Measurements from ENCODE around the gene PDE11A. TPM values are rescaled to one million over a fixed set of nuclear protein-coding genes. Genes with fewer than 3 reads are reported as not detected.

The PDE11A gene
- polyA plus RNA-seq, 5 donors = 0.18 to 0.37 (median 0.25) TPM

- DNase-seq = no peak
Measured at GRCh38 chr2:177628831-177629230, 443.7 kb downstream of the PDE11A start.

DNA sequence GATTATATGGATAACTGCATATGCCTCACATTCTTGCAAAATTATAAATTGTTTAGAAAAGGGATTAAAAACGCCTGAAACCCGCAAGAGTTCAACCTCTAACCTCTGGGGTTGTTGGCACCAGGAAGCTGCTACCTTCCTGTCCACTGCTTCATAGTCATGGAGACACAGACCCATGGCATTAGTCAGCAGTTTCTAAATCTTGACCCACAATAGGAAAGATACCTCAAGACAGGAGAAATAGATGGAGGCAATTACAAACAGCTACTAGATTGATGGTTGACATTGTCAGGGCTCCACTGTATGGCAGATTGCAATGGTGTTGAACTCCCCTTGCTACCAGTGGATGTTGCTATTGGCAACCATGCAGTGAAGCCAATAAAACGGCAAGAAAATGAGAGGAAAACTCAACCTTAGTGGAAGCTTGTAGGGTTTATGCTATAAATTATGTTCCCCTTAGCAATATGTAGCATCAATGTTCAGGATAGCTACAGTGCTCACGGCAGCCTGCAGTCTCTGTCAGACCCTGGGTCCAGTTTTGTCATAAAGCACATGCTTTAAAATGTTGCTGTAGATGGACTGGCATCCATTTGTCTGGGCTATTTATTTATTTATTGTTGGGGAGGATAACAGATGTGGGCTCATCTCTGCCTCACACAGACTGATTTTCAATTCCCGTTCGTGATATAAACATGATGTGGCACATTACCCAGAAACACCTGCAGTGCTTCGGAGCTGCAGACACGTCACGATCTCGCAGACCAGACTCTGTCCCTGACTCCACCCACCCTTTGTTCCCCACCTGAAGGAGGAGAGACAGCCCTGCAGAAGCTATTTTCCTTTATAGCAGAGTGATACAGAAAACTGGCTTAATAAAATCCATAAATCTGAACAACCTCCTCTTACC is 446.6 kb downstream of the PDE11A start:
- DNase-seq = no peak

DNA sequence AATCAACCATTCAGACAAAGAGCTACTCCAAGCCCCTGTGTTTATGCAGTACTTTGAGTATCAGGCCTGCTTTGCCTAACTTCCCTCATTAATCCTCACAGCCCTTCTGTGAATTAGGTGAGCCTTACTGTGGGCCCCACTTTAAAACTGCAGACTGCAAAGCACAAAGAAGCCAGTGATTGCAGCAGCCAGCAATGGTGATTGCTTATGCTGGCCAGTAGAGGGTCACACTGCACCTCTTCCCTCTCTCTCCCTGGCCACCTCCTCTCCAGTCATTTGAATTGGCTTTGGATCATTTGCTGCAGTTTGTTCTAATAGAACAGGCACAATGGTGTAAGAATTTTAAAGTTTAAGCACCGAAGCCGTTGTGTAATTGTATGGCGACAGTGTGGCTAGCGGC is 450.1 kb downstream of the PDE11A start:
- DNase-seq = peak in 1 of 2 donors; percentile 16

DNA sequence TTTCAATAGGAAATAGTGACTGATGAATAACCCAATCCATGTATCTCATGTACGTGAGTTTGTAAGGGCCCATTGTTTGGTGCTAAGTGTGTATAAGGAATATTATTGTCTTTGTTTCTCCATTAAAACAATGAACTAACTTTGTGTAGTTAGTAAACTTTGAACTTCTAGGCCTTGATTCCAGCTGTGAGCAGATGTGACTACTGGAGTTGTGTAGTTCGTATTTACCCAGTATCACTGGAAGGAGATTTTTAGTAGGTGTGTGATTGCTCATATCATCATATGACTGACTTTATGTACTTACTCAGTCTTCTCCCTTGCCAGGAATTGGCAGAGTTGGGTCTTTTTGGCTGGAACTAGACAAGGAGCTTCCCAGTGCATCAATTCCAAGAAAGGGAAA is 452.6 kb downstream of the PDE11A start:
- DNase-seq = no peak

- peak in 1 of 2 donors; percentile 8 for DNase-seq
Measured at GRCh38 chr2:177619461-177619860, 453.1 kb downstream of the PDE11A start.

DNA sequence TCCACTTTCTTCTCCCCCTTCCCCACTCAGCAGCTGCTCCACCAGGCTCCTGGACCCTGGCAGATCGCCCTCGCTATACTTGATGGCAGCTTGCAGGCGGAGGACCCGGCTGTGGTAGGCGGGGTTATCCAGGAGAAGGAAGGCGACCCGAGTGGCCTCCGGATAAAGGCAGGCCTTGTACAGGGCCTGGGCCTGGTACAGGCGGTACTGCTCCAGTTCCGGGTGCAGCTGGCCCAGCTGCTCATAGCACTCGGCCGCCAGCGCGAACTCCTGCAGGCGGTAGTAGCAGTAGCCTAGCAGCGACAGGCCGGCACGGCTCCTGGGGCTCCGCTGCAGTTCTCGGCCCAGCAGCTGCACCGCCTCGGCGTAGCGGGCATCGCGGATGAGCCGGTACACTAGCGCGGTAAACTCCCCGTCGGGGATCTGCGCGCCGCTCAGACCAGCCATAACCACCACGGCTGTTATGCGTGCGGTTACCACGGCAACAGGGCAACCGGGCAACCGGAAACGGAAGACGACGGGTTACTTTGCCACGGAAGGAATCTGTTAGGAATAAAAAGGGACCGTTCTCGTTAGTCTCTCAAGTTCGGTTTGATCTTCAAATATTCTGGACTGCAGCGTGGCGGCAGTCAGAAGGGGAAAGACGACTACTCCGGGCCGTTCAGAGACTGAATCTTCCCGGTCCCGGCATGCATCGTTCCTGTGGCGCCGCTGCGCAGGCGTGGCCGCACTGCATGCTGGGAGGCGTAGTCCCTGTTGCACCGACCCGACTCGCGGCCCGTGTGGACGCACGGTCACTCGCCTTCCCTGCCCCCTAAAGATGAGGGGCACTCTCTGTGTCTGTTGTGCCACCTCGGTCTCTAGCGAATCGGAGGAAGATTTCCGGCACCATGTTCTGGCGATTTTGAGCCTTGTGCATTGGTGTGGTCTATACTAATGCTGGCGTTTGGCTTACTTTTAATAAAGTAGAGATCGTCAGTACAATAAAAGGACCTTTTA is 454.0 kb downstream of the PDE11A start:
- peak; percentile 95 for DNase-seq

- DNase-seq = no peak
Measured at GRCh38 chr2:177617849-177618248, 454.7 kb downstream of the PDE11A start.

DNA sequence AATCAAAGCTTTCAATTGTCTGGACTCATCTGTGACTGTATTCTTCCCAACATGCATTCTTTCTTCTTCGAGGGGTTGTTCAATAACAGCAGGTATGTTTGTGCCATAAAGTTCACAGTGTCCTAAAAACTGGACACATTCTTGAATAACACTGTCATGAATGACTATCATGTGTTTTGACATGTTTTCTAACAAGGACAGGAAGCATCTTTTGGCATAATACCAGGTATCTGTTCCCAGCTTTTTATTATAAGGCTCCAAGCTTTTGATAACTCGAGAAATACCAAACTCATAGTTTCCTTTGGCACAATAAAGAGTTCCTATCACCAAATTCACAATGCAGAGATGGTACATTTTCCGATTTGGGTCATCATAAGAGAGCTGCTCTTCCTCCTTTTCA is 455.8 kb downstream of the PDE11A start:
- DNase-seq = no peak

- no peak for DNase-seq
Measured at GRCh38 chr2:177616066-177616465, 456.5 kb downstream of the PDE11A start.

- DNase-seq = no peak
Measured at GRCh38 chr2:177612659-177613058, 459.9 kb downstream of the PDE11A start.

- DNase-seq = peak in 1 of 2 donors; percentile 8
Measured at GRCh38 chr2:177611310-177611886, 461.2 kb downstream of the PDE11A start.

- DNase-seq = no peak
Measured at GRCh38 chr2:177610813-177611212, 461.8 kb downstream of the PDE11A start.

GRCh38 chr2:177606636-177607035 is 465.9 kb downstream of the PDE11A start:
- no peak for DNase-seq

DNA sequence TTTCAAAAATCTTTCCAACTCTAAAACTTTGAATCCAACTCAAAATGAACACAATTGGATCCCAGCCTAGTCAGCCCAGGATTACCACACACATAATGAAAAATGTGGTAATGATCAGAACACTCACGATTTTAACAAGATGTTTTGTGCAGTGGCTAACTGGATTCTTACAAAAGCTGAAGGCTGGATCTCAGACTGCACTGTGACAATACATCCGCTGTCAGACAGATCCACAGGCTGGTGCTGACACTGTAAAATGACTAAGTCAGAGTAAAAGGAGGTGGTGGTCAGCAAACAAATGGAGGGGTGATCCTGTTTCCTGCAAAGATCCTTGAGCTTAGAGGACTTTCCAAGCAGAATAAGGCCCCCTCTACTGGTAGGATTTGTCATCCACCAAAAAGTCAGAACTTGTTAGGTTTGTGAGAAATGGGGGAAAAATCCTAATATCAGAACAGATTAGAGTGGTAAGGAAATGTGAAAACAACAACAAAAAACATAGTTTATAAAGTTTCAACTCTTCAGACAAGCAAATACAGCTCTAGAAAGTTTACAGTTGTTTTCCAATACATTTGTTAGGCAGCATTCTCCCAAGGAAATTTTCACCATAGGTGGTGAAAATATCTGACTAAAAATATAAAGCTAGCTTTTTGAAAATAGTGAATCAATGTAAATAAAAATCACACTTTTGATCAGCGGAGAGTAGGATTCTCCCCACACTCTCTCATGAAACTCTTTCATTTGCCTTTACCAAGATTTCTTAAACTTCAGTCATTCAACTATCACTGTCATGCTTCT is 468.1 kb downstream of the PDE11A start:
- DNase-seq = peak; percentile 83 to 85

- DNase-seq = no peak
Measured at GRCh38 chr2:177603768-177604167, 468.8 kb downstream of the PDE11A start.

DNA sequence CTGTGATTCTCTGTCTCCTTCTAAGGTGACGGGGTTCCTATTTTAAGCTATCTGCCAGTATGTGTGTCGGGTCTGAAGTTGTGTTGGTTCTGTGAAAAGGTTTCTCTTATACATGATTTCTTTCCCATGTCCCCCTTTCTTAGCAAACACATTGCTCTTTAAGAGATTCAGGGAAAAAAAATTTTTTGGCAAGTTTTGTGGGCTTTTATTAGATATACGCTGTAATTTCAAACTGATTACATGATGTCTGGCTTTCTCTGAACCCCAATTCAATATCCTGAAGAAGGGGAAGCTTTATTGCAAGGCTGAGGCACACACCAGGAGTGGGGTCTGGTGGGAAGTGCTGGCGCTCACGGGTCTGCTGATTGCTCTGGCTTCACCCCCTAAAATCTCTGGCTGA is 469.4 kb downstream of the PDE11A start:
- no peak for DNase-seq

DNA sequence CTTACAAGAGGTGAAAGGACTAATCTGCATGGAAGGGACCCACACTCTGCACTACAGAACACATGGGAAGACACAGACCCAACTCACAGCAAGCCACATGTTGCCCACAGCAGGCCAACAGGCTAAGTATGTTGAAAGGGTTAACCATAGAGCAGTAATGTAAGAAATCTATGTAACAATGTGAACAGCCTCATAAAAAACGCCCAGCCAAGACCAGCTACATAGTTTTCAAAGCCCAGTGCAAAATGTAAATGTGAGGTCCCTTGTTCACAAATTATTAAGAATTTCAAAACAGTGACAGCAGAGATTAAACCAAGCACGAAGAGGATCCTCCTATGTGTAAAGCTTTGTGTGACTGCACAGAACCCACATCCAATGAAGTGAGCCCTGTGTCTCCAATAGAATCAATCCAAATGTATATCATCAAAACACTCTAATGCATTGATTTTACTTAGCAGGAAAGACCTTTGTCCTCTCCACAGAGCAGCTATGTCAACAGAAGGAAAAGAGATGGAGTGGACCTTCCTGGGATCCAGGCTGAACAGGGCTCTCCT is 469.9 kb downstream of the PDE11A start:
- DNase-seq = no peak

DNA sequence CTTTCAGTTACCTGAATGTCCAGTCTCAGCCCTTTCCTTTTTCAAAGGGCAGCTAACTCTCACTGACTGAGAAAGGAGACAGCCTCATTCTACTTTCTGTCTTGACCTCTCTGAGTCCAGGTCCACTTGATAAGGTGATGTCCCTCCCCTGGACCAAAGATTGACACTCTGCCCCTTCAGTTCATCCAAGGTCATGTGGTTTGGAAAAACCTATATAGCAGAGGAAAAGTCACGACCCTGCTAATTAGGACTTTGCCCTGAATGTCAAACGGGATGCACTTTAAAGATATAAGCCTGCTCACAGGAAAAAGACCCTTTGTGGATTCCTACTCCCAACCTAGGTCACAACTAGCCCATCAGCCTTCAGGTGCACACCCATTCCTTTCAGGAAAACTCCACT is 471.7 kb downstream of the PDE11A start:
- DNase-seq = no peak

DNA sequence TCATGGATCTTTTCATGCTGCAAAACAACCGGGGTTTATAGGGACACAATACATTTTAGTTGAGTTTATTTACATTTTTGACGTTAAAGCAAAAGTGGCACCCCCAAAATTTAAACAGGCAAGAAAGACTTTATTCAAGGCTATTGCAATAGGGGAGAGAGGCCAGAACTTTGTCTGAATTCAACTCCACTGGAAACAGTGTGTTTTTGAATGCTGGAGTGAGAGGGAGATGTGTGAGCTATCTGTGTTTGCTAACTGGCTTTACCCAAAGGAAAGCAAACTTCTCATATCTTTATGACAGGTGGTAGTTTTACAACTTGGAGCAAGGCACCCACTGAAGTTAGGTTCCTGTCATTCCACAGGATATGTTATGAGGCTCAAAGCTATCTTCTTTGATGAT is 472.6 kb downstream of the PDE11A start:
- no peak for DNase-seq

GRCh38 chr2:177599139-177599688 is 473.4 kb downstream of the PDE11A start:
- DNase-seq = no peak
